ENCODE data around the gene KIZ.

Gene KIZ

GRCh38 chr20:21127201-21127981 is 1.5 kb downstream of the KIZ start:
- H3K9me3 ChIP-seq (ENCODE audit: control extremely low read depth in 1 of 5, control insufficient read depth in 4 of 5, insufficient read depth in 2 of 5, low read depth in 1 of 5, low read length in 4 of 5) = no peaks in the 10 kb centered on the region
- ChIA-PET CTCF (no interaction called here), POLR2A (no interaction called here)
- peaks cover 0 to 5% (median 2%) of the 10 kb centered on the region in 4 experiments for H3K36me3 ChIP-seq (ENCODE audit: control insufficient read depth in 4 of 4, insufficient read depth in 4 of 4, low read length in 3 of 4)
- no peak for DNase-seq
- H3K4me3 ChIP-seq (ENCODE audit: control insufficient read depth in 1 of 7, extremely low read depth in 1 of 7, insufficient read depth in 4 of 7, low read depth in 2 of 7, low read length in 6 of 7) = no peak overlapping the region
- H3K27ac ChIP-seq (ENCODE audit: insufficient read depth in 1 of 2, low read depth in 1 of 2, low read length in 2 of 2, poor library complexity in 1 of 2, severe bottlenecking in 2 of 2) = no peak overlapping the region
- 91% methylated on average over 3 of the region's 5 CpGs for WGBS (ENCODE audit: insufficient coverage)
- no peaks in the 10 kb centered on the region for H3K27me3 ChIP-seq (replicated peaks in 2 of 5; ENCODE audit: control insufficient read depth in 4 of 5, insufficient read depth in 5 of 5, low read length in 4 of 5)
- peaks cover 3 to 17% (median 15%) of the 10 kb centered on the region in 4 experiments for H3K4me1 ChIP-seq (ENCODE audit: control extremely low read depth in 1 of 4, control insufficient read depth in 4 of 4, insufficient read depth in 4 of 4, low read length in 3 of 4)

GRCh38 chr20:21129861-21130260 is 4.0 kb downstream of the KIZ start:
- DNase-seq = no peak
- no peaks in the 10 kb centered on the region for H3K27me3 ChIP-seq (replicated peaks in 2 of 5; ENCODE audit: control insufficient read depth in 4 of 5, insufficient read depth in 5 of 5, low read length in 4 of 5)
- H3K4me3 ChIP-seq (ENCODE audit: control insufficient read depth in 1 of 7, extremely low read depth in 1 of 7, insufficient read depth in 4 of 7, low read depth in 2 of 7, low read length in 6 of 7) = no peak overlapping the region
- peaks cover 0 to 10% (median 5%) of the 10 kb centered on the region in 4 experiments for H3K36me3 ChIP-seq (ENCODE audit: control insufficient read depth in 4 of 4, insufficient read depth in 4 of 4, low read length in 3 of 4)
- H3K9me3 ChIP-seq (ENCODE audit: control extremely low read depth in 1 of 5, control insufficient read depth in 4 of 5, insufficient read depth in 2 of 5, low read depth in 1 of 5, low read length in 4 of 5) = no peaks in the 10 kb centered on the region
- H3K27ac ChIP-seq (ENCODE audit: insufficient read depth in 1 of 2, low read depth in 1 of 2, low read length in 2 of 2, poor library complexity in 1 of 2, severe bottlenecking in 2 of 2) = no peak overlapping the region
- H3K4me1 ChIP-seq (ENCODE audit: control extremely low read depth in 1 of 4, control insufficient read depth in 4 of 4, insufficient read depth in 4 of 4, low read length in 3 of 4) = peaks cover 3 to 17% (median 15%) of the 10 kb centered on the region in 4 experiments
- POLR2A ChIA-PET = no interaction called here
- WGBS (ENCODE audit: insufficient coverage) = 98% methylated on average over 5 of the region's 5 CpGs
- CTCF ChIA-PET = no interaction called here

- ChIA-PET CTCF (no interaction called here), POLR2A (no interaction called here)
- Histone ChIP-seq H3K36me3 (ENCODE audit: control insufficient read depth in 4 of 4, insufficient read depth in 4 of 4, low read length in 3 of 4) (peaks cover 0 to 11% (median 7%) of the 10 kb centered on the region in 4 experiments), H3K4me1 (ENCODE audit: control extremely low read depth in 1 of 4, control insufficient read depth in 4 of 4, insufficient read depth in 4 of 4, low read length in 3 of 4) (no peaks in the 10 kb centered on the region), H3K9me3 (ENCODE audit: control extremely low read depth in 1 of 5, control insufficient read depth in 4 of 5, insufficient read depth in 2 of 5, low read depth in 1 of 5, low read length in 4 of 5) (no peaks in the 10 kb centered on the region), H3K27me3 (replicated peaks in 2 of 5; ENCODE audit: control insufficient read depth in 4 of 5, insufficient read depth in 5 of 5, low read length in 4 of 5) (no peaks in the 10 kb centered on the region), H3K4me3 (ENCODE audit: control insufficient read depth in 1 of 7, extremely low read depth in 1 of 7, insufficient read depth in 4 of 7, low read depth in 2 of 7, low read length in 6 of 7) (no peak overlapping the region), H3K27ac (ENCODE audit: insufficient read depth in 1 of 2, low read depth in 1 of 2, low read length in 2 of 2, poor library complexity in 1 of 2, severe bottlenecking in 2 of 2) (no peak overlapping the region)
- DNase-seq = no peak
- 94% methylated on average over 2 of the region's 4 CpGs for WGBS (ENCODE audit: insufficient coverage)
These were observed 7.5 kb downstream of the KIZ start for GRCh38 chr20:21133404-21133803.

GRCh38 chr20:21133917-21134622 is 8.2 kb downstream of the KIZ start:
- H3K4me3 ChIP-seq (ENCODE audit: control insufficient read depth in 1 of 7, extremely low read depth in 1 of 7, insufficient read depth in 4 of 7, low read depth in 2 of 7, low read length in 6 of 7) = no peak overlapping the region
- H3K4me1 ChIP-seq (ENCODE audit: control extremely low read depth in 1 of 4, control insufficient read depth in 4 of 4, insufficient read depth in 4 of 4, low read length in 3 of 4) = no peaks in the 10 kb centered on the region
- 100% methylated on average over 12 of the region's 16 CpGs for WGBS (ENCODE audit: insufficient coverage)
- H3K9me3 ChIP-seq (ENCODE audit: control extremely low read depth in 1 of 5, control insufficient read depth in 4 of 5, insufficient read depth in 2 of 5, low read depth in 1 of 5, low read length in 4 of 5) = no peaks in the 10 kb centered on the region
- CTCF ChIA-PET = interaction anchor here (0.5 to 0.7 kb wide), 3 partner anchors 22 to 238 kb away, joined by 3 to 4 read pairs (median 3); no protein-coding TSS in a partner anchor
- H3K36me3 ChIP-seq (ENCODE audit: control insufficient read depth in 4 of 4, insufficient read depth in 4 of 4, low read length in 3 of 4) = peaks cover 0 to 11% (median 7%) of the 10 kb centered on the region in 4 experiments
- POLR2A ChIA-PET = no interaction called here
- DNase-seq = no peak
- H3K27ac ChIP-seq (ENCODE audit: insufficient read depth in 1 of 2, low read depth in 1 of 2, low read length in 2 of 2, poor library complexity in 1 of 2, severe bottlenecking in 2 of 2) = no peak overlapping the region
- no peaks in the 10 kb centered on the region for H3K27me3 ChIP-seq (replicated peaks in 2 of 5; ENCODE audit: control insufficient read depth in 4 of 5, insufficient read depth in 5 of 5, low read length in 4 of 5)

- CTCF ChIA-PET = interaction anchor here (0.7 kb wide), 1 partner anchor 21 kb away, joined by 4 read pairs; no protein-coding TSS in a partner anchor
- no peak overlapping the region for H3K27ac ChIP-seq (ENCODE audit: insufficient read depth in 1 of 2, low read depth in 1 of 2, low read length in 2 of 2, poor library complexity in 1 of 2, severe bottlenecking in 2 of 2)
These were observed 9.1 kb downstream of the KIZ start for GRCh38 chr20:21134883-21135493.

GRCh38 chr20:21136015-21136732 is 10.3 kb downstream of the KIZ start:
- no CpG with 5 or more reads among the region's 8 CpGs for WGBS (ENCODE audit: insufficient coverage)
- Histone ChIP-seq H3K27me3 (replicated peaks in 2 of 5; ENCODE audit: control insufficient read depth in 4 of 5, insufficient read depth in 5 of 5, low read length in 4 of 5) (no peaks in the 10 kb centered on the region), H3K9me3 (ENCODE audit: control extremely low read depth in 1 of 5, control insufficient read depth in 4 of 5, insufficient read depth in 2 of 5, low read depth in 1 of 5, low read length in 4 of 5) (no peaks in the 10 kb centered on the region), H3K36me3 (ENCODE audit: control insufficient read depth in 4 of 4, insufficient read depth in 4 of 4, low read length in 3 of 4) (peaks cover 0 to 11% (median 6%) of the 10 kb centered on the region in 4 experiments), H3K4me1 (ENCODE audit: control extremely low read depth in 1 of 4, control insufficient read depth in 4 of 4, insufficient read depth in 4 of 4, low read length in 3 of 4) (no peaks in the 10 kb centered on the region), H3K27ac (ENCODE audit: insufficient read depth in 1 of 2, low read depth in 1 of 2, low read length in 2 of 2, poor library complexity in 1 of 2, severe bottlenecking in 2 of 2) (no peak overlapping the region), H3K4me3 (ENCODE audit: control insufficient read depth in 1 of 7, extremely low read depth in 1 of 7, insufficient read depth in 4 of 7, low read depth in 2 of 7, low read length in 6 of 7) (no peak overlapping the region)
- POLR2A ChIA-PET = no interaction called here
- CTCF ChIA-PET = no interaction called here
- DNase-seq = no peak

More at GRCh38 chr20:21134883-21135493, 9.1 kb downstream of the KIZ start:
- DNase-seq = no peak
- POLR2A ChIA-PET = no interaction called here
- Histone ChIP-seq H3K27me3 (replicated peaks in 2 of 5; ENCODE audit: control insufficient read depth in 4 of 5, insufficient read depth in 5 of 5, low read length in 4 of 5) (no peaks in the 10 kb centered on the region), H3K4me1 (ENCODE audit: control extremely low read depth in 1 of 4, control insufficient read depth in 4 of 4, insufficient read depth in 4 of 4, low read length in 3 of 4) (no peaks in the 10 kb centered on the region), H3K9me3 (ENCODE audit: control extremely low read depth in 1 of 5, control insufficient read depth in 4 of 5, insufficient read depth in 2 of 5, low read depth in 1 of 5, low read length in 4 of 5) (no peaks in the 10 kb centered on the region), H3K36me3 (ENCODE audit: control insufficient read depth in 4 of 4, insufficient read depth in 4 of 4, low read length in 3 of 4) (peaks cover 0 to 11% (median 7%) of the 10 kb centered on the region in 4 experiments), H3K4me3 (ENCODE audit: control insufficient read depth in 1 of 7, extremely low read depth in 1 of 7, insufficient read depth in 4 of 7, low read depth in 2 of 7, low read length in 6 of 7) (no peak overlapping the region)
- 100% methylated on average over 7 of the region's 10 CpGs for WGBS (ENCODE audit: insufficient coverage)

All from common myeloid progenitor, CD34-positive (primary cell).